HG03095 (cell line): Measurements from ENCODE around the gene GORASP2.
"Not testable (repeated sequence)": the region's sequence is repeated elsewhere in the genome, so short reads cannot be mapped to it uniquely, and the experiment has no call there.

Experiments used
- ATAC-seq: cut with Tn5 transposase; IDR thresholded peaks from one replicate; pipeline ENCODE4 v1.9.1; 2021; ENCODE audit warnings: moderate library complexity; ENCODE audit not compliant: unreplicated experiment

The GORASP2 gene

GRCh38 chr2:170928824-170929685 lies at the start of gene GORASP2:
TSS of gene GORASP2 (plus strand) at chr2:170929253. CDS start at chr2:170929341, 88 bp downstream.
- peak; percentile 82 for ATAC-seq

GRCh38 chr2:170881840-170882239 lies 47.2 kb upstream of the GORASP2 start:
- no peak for ATAC-seq

DNA sequence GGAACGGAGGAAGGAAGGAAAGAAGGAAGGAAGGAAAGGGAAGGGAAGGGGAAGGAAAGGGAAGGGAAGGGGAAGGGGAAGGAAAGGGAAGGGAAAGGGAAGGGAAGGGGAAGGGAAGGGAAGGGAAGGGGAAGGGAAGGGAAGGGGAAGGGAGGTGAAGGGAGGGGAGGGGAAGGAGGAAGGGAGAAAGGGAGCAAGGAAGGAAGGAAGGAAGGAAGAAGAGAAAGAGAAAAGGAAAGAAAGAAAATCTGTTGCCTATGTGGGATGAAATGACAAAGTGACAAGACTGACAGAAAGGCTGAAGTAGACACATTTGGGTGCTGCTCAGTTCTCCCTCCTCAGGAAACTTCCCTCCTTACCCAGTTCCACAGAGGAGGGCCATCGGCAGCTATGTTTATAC lies 46.3 kb upstream of the GORASP2 start:
- no peak for ATAC-seq

DNA sequence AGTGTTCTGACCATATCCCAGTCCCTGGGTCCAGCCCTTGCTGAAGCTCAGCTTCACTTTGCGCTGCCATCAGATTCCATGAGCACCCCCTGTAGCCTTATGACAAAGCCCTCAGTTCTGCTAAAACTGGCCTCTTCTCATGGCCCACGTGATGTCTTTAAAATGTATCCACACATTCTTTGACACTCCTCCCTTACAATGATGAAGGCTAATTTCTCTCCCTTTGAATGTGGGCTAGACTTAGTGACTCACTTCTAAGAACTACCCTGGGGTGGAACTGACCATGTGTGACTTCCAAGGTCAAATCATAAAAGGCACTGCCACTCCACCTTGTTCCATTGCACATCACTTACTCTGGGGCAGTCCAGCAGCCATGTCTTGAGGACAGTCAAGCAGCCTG lies 45.4 kb upstream of the GORASP2 start:
- ATAC-seq = no peak

GRCh38 chr2:170885130-170885791 lies 43.8 kb upstream of the GORASP2 start:
- ATAC-seq = no peak

DNA sequence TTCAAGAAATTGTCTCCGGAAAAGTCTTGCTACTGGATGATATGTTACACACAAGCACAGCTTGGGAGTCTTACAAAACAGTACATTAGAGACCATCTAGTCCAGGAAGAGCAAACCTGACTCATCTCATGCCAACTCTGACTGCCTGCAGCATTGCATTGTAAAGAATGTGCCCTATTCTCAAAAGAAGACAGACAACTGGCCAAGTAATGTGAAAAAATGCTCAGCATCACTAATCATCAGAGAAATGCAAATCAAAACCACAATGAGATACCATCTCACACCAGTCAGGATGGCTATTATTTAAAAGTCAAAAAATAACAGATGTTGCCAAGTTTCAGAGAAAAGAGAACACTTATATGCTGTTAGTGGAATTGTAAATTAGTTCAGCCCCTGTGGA lies 42.7 kb upstream of the GORASP2 start:
- no peak for ATAC-seq

DNA sequence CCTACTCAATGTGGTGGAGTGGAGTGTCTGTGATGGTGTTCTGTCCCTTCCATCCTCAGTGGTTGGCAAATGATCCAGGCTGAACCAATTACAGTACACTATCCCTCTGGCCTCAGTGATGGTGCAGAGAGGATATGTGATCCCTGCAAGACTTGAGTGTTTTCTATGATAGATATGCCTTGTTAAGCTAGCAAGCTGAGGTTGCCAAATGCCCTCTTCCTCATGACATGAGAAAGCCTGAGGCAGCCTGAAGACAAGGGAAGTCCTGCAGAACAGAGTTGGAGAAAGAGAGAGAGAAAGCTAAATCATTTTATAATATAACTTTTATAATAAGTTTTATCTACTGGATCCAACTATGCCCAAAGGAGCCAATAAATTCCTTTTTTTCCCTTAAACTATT lies 41.6 kb upstream of the GORASP2 start:
- no peak for ATAC-seq

GRCh38 chr2:170887896-170888295 lies 41.2 kb upstream of the GORASP2 start:
- no peak for ATAC-seq

GRCh38 chr2:170891893-170892292 lies 37.2 kb upstream of the GORASP2 start:
- no peak for ATAC-seq

- ATAC-seq = no peak
These were observed 36.6 kb upstream of the GORASP2 start for GRCh38 chr2:170892391-170892951.

- no peak for ATAC-seq
These were observed 33.9 kb upstream of the GORASP2 start for GRCh38 chr2:170895023-170895757.

DNA sequence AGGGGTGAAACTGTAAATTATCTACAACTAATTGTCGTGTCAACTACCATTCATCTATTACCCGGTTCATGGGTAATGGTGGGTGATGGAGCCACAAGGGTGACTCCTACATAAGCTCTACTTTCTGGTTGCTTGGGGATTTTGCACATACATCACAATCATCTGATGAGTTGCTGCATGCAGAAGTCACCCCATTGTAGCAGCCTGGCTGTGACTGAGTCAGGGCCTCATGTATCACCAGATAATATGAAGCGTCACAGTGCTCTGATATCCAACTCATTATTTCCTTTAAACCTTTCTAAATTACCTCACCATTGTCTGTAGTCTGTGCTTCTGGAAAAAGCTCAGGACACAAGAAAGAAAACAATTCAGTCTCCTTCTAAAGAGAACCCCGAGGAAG lies 32.4 kb upstream of the GORASP2 start:
- ATAC-seq = no peak

DNA sequence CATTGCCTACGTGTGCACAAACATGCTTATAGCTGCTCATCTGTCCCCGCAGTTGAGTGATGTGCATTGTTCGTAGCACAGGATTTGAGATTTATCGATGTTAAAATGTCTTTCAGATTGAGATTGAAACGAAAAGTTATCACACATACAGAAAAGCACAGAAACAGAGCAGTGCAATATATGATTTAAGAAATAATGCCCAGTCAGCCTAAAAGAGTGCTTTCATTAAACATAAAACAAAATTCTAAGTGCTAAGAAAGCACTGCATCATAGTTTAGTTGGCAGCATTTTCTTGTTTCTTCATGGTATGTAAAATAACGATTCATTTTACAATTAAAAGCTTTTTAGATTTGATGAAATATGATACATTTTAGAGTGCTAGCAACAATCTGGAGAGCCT lies 31.9 kb upstream of the GORASP2 start:
- ATAC-seq = no peak

DNA sequence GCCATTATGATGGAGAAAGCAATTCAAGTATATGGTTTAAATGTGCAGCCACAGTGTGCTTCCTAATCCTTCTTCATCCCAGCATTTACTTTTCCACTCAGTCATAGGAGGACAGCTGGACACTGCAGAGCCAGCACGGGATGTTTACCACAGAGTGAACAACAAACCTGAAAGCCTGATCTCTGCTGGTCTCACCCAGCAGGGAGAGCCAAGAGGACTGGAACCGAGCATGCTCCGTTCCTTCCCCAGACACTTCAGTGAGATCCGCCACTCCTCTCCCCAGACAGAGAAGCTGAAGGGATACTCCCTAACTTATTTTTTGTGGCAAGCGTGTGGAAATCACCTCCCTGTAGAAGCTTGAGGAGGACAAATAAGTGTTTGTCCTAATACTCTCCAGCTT lies 23.2 kb upstream of the GORASP2 start:
- no peak for ATAC-seq

- ATAC-seq = no peak
These were observed 17.7 kb upstream of the GORASP2 start for GRCh38 chr2:170911314-170911889.

DNA sequence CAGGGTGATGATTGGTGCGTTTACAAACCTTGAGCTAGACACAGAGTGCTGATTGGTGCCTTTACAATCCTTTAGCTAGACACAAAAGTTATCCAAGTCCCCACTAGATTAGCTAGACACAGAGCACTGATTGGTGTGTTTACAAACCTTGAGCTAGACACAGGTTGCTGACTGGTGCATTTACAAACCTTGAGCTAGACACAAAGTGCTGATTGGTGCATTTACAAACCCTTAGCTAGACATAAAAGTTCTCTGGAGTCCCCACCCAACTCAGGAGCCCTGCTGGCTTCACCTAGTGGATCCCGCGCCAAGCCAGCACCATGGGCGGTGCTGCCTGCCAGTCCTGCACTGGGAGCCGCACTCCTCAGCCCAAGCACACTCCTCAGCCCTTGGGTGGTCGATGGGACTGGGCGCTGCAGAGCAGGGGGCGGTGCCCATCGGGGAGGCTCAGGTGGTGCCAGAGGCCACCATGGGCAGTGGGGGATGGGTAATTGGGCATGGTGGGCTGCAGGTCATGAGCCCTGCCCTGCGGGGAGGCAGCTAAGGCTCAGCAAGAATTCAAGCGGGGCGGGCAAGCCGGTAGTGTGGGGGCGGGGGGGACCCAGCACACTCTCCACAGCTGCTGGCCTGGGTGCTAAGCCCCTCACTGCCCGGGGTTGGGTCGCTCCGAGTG lies 13.9 kb upstream of the GORASP2 start:
- ATAC-seq = not testable (repeated sequence)

DNA sequence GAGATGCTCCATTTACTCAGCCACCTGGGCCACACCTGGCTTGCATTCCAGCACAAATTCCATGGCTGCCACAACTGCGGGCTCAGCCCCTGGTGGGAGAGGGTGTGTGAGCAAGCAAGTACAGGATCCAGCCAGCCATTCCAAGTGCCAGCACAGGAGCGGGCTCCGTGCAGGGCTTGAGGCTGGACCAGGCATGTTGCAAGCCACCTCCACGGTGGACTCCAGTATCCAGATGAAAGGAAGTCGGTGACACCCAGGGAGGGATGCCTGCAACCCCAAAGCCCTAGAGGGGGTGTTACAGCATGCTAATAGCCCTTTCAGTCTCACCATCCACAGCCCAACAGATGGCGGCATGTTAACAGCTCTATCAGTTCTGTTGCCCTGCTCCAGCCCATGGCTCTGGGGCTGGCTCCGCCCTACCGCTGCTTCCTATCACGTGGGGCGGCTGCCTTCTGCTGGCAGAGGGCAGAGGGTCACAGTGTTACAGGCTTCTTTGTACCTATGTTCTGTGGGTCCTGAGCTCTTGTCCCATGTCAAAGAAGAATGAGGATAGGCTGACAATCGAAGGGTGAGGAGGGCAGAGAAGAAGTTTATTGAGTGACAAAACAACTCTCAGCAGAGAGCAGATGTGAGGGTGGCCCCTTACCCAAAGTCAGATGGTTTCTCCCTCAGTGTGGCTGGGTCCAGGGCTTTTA lies 11.7 kb upstream of the GORASP2 start:
- ATAC-seq = no peak

DNA sequence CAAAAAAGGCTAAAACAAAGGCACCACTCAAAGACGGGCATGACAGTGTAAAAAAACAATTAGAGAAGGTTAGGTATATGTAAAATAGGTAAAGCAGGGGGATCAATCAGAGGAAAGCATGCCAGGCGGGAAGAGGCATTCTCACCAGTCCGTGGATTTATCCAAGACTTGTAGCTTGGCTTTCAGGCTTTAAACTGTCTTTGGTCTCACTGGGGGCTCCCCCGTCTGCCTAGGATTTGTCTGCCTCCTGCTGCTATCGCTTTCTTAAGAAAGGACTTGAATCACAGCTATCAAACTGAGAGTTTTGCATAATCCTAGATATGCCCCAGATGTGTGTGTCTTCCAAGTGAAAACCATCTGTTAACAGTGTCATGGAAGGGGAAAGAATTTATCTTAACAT lies 11.1 kb upstream of the GORASP2 start:
- no peak for ATAC-seq

DNA sequence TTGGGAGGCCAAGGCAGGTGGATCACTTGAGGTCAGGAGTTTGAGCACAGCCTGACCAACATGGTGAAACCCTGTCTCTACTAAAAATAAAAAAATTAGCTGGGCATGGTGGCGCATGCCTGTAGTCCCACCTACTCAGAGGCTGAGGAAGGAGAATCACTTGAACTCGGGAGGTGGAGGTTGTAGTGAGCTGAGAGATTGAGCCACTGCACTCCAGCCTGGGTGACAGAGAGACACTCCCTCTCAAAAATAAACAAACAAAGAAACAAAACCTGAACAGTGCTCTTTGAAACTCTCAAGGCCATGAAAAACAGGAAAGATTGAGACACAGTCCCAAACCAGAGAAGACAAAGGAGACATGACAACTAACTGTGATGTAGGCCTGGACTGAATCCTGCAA lies 7.2 kb upstream of the GORASP2 start:
- ATAC-seq = not testable (repeated sequence)
